Activated naive CD8-positive, alpha-beta T cell treated with anti-CD3 and anti-CD28 coated beads, Interleukin-2, amount 10 ng/mL, durations not matched to agents 7 days and 5 days (primary cell): ENCODE results near the gene ECE1. TPM values are rescaled to one million over a fixed set of nuclear protein-coding genes. Genes with fewer than 3 reads are reported as not detected.

Experiments
- ATAC-seq: fragments of 150-1000 bp; cut with Tn5 transposase; one replicate; pipeline ENCODE4 v1.10.0; 2021; ENCODE audit warnings: low read depth, moderate library complexity
- POLR2A ChIA-PET: fragments of 350-600 bp; sonication (Branson Sonifier 250); formaldehyde crosslinking; loops from one replicate; lab custom pipeline; 2021; ENCODE audit warnings: antibody characterized with exemption; lab: Charles Lee
- DNase-seq: peaks from one replicate; pipeline ENCODE4 v3.0.0; 2021
- H3K27ac Mint-ChIP-seq: one replicate; pipeline ENCODE4 v1.8.0; 2022; ENCODE audit warnings: mild to moderate bottlenecking, mixed read lengths
- H3K27me3 Mint-ChIP-seq: one replicate; pipeline ENCODE4 v1.8.0; 2022; ENCODE audit warnings: mild to moderate bottlenecking, moderate library complexity, mixed read lengths
- H3K36me3 Mint-ChIP-seq: one replicate; pipeline ENCODE4 v1.8.0; 2021; ENCODE audit warnings: mild to moderate bottlenecking, mixed read lengths
- H3K4me1 Mint-ChIP-seq: one replicate; pipeline ENCODE4 v1.8.0; 2021; ENCODE audit warnings: mixed read lengths
- H3K4me3 Mint-ChIP-seq: one replicate; pipeline ENCODE4 v1.8.0; 2022; ENCODE audit warnings: mild to moderate bottlenecking, moderate library complexity, mixed read lengths
- H3K9me3 Mint-ChIP-seq: one replicate; pipeline ENCODE4 v1.8.0; 2021; ENCODE audit warnings: mixed read lengths
- total RNA-seq, 2 experiments: library from RNA; stranded (reverse); gene quantifications; one replicate each; pipeline ENCODE4 v1.2.3, GENCODE V29; 2021

Gene ECE1
- total RNA-seq, 2 experiments from 2014 or later = 83.2 to 85.5 TPM

- H3K9me3 Mint-ChIP-seq = no peaks in the 10 kb centered on the region
- peaks cover 46% of the 10 kb centered on the region for H3K4me1 Mint-ChIP-seq
- DNase-seq (no peak), ATAC-seq (no peak)
- POLR2A ChIA-PET = interaction anchor here (0.8 to 2.1 kb wide), 4 partner anchors 8 to 72 kb away, joined by 3 to 6 read pairs (median 4); no protein-coding TSS in a partner anchor
- H3K36me3 Mint-ChIP-seq = peaks cover 28% of the 10 kb centered on the region
- no peaks in the 10 kb centered on the region for H3K27me3 Mint-ChIP-seq
- H3K4me3 Mint-ChIP-seq = peak overlapping the region; percentile 14
- H3K27ac Mint-ChIP-seq = peak overlapping the region; percentile 31
These were observed 27.8 kb downstream of the ECE1 start for GRCh38 chr1:21262293-21263051.

GRCh38 chr1:21261551-21262292, 28.5 kb downstream of the ECE1 start:
- DNase-seq = no peak
- peak; percentile 30 for ATAC-seq
- Mint-ChIP-seq H3K36me3 (peaks cover 25% of the 10 kb centered on the region), H3K27me3 (no peaks in the 10 kb centered on the region), H3K4me1 (peaks cover 48% of the 10 kb centered on the region), H3K4me3 (peak overlapping the region; percentile 14), H3K9me3 (no peaks in the 10 kb centered on the region), H3K27ac (peak overlapping the region; percentile 31)
- POLR2A ChIA-PET = interaction anchor here (0.6 to 2.1 kb wide), 5 partner anchors 8 to 81 kb away, joined by 3 to 6 read pairs (median 3); no protein-coding TSS in a partner anchor

- Mint-ChIP-seq H3K36me3 (peaks cover 28% of the 10 kb centered on the region), H3K4me3 (no peak overlapping the region), H3K27me3 (no peaks in the 10 kb centered on the region), H3K4me1 (peaks cover 49% of the 10 kb centered on the region), H3K27ac (peak overlapping the region; percentile 31), H3K9me3 (no peaks in the 10 kb centered on the region)
- no peak for ATAC-seq
- POLR2A ChIA-PET = interaction anchor here (1.6 to 2.1 kb wide), 2 partner anchors 11 to 73 kb away, joined by 3 to 6 read pairs; no protein-coding TSS in a partner anchor
- no peak for DNase-seq
These were observed 29.7 kb downstream of the ECE1 start for GRCh38 chr1:21260405-21261125.

DNA sequence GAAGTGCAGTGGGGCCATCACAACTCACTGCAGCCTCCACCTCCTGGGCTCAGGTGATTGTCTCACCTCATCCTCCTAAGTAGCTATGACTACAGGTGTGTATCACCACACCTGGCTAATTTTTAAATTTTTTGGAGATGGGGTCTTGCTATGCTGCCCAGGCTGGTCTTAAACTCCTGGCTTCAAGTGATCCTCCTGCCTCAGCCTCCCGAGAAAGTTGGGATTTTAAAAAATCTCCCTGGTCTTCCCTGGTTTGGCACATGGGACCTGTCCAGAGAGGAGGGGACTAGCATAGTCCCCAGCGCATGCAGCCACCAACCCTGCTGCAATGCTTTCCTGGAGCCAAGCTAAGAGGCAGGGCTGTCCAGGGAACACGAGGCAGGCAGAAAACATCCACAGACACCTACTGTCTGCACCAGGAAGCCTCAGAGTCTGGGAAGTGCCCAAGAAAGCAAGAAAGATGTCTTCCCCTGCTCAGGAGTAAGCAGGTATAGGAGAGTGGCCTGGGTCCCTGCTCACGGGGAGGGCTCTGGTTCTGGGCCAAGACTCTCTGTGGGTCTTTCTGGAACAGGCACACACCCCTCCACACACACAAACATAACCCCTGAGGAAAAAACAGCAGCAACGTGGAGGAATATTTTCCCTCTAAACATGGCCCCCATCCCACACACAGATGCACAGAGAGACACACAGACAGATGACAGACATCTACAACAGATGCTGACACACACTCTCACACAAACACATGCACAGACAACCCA, 30.8 kb downstream of the ECE1 start:
- no peaks in the 10 kb centered on the region for H3K27me3 Mint-ChIP-seq
- peak overlapping the region; percentile 17 for H3K27ac Mint-ChIP-seq
- H3K4me3 Mint-ChIP-seq = peak overlapping the region; percentile 31
- no peak for DNase-seq
- peaks cover 48% of the 10 kb centered on the region for H3K4me1 Mint-ChIP-seq
- peaks cover 28% of the 10 kb centered on the region for H3K36me3 Mint-ChIP-seq
- H3K9me3 Mint-ChIP-seq = no peaks in the 10 kb centered on the region
- POLR2A ChIA-PET = no interaction called here
- no peak for ATAC-seq

DNA sequence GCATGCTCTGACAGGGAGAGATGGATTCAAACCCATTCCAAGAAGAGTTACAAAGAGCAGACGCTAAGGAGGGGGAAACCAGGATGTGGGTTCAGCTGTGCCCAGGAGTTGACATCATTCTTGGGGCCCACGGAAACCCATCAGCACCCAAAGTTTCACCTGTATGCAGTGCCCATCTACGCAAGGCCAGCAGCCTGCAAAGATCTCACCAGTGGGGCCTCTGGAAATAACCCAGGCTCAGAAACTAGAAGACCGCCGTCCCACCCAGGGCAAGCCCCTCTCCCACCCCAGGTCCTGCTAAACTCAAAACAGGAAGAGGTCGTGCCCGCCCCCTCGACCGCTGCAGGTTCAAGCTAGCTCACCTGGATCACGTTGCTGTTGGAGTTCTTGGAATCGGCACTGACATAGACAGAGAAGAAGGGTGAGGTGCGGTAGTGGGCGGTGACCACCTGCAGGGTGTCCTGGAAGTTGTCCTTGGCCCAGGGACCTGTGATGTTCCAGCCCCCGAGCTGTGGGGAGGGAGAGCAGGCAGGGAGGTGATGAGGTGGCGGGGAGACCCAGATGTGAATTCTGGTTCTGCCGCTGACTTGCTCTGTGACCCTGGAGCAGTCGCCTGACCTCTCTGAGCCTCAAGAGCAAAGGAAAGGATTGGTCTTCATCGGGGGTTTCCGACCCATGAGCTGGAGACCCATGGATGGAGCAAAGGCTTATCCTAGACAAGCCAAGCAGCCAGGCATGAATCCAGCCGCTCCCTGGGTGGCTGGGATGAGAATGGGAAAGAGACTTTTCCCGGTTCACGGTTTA, 31.7 kb downstream of the ECE1 start:
- Mint-ChIP-seq H3K27ac (peak overlapping the region; percentile 81), H3K27me3 (no peaks in the 10 kb centered on the region), H3K36me3 (peaks cover 28% of the 10 kb centered on the region), H3K4me1 (peaks cover 48% of the 10 kb centered on the region), H3K9me3 (no peaks in the 10 kb centered on the region), H3K4me3 (peak overlapping the region; percentile 55)
- peak; percentile 70 for ATAC-seq
- no peak for DNase-seq
- POLR2A ChIA-PET = interaction anchor here (0.6 to 1.4 kb wide), 8 partner anchors 9 to 472 kb away, joined by 3 to 7 read pairs (median 3); no protein-coding TSS in a partner anchor

GRCh38 chr1:21257431-21258135, 32.7 kb downstream of the ECE1 start:
- POLR2A ChIA-PET = interaction anchor here (0.6 to 1.4 kb wide), 8 partner anchors 8 to 471 kb away, joined by 3 to 7 read pairs (median 3); no protein-coding TSS in a partner anchor
- Mint-ChIP-seq H3K27me3 (no peaks in the 10 kb centered on the region), H3K36me3 (peaks cover 31% of the 10 kb centered on the region), H3K27ac (peak overlapping the region; percentile 81), H3K9me3 (no peaks in the 10 kb centered on the region), H3K4me3 (no peak overlapping the region), H3K4me1 (peaks cover 46% of the 10 kb centered on the region)
- no peak for ATAC-seq
- no peak for DNase-seq

GRCh38 chr1:21256776-21257175, 33.5 kb downstream of the ECE1 start:
- POLR2A ChIA-PET = interaction anchor here (1.4 kb wide), 1 partner anchor 470 kb away, joined by 3 read pairs; no protein-coding TSS in a partner anchor
- H3K4me3 Mint-ChIP-seq = no peak overlapping the region
- DNase-seq (no peak), ATAC-seq (no peak)
- no peaks in the 10 kb centered on the region for H3K27me3 Mint-ChIP-seq
- peaks cover 37% of the 10 kb centered on the region for H3K4me1 Mint-ChIP-seq
- H3K36me3 Mint-ChIP-seq = peaks cover 29% of the 10 kb centered on the region
- no peaks in the 10 kb centered on the region for H3K9me3 Mint-ChIP-seq
- H3K27ac Mint-ChIP-seq = peak overlapping the region; percentile 21

DNA sequence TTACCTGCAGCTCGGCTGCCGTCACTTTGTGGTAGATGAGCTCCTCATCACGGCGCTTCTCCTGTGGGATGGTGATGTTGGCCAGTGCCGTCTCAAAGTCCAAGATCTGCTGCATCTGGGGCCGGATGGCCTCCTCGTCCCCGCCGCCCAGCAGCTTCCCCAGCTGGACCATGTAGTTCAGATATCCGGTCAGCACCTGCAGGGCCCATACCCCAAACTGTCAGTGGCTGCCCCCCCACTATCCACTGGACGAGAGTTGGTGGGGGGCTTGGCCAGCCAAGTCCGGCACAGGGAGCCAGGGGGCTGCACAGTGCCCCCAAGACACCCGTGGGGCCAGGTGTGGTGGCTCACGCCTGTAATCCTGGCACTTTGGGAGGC, 34.3 kb downstream of the ECE1 start:
- H3K4me1 Mint-ChIP-seq = peaks cover 29% of the 10 kb centered on the region
- no peaks in the 10 kb centered on the region for H3K27me3 Mint-ChIP-seq
- peaks cover 29% of the 10 kb centered on the region for H3K36me3 Mint-ChIP-seq
- H3K27ac Mint-ChIP-seq = no peak overlapping the region
- no peak for DNase-seq
- POLR2A ChIA-PET = interaction anchor here (0.9 to 1.9 kb wide), 4 partner anchors 79 to 113 kb away, joined by 4 to 8 read pairs (median 5); no protein-coding TSS in a partner anchor
- H3K4me3 Mint-ChIP-seq = no peak overlapping the region
- H3K9me3 Mint-ChIP-seq = no peaks in the 10 kb centered on the region
- ATAC-seq = no peak

DNA sequence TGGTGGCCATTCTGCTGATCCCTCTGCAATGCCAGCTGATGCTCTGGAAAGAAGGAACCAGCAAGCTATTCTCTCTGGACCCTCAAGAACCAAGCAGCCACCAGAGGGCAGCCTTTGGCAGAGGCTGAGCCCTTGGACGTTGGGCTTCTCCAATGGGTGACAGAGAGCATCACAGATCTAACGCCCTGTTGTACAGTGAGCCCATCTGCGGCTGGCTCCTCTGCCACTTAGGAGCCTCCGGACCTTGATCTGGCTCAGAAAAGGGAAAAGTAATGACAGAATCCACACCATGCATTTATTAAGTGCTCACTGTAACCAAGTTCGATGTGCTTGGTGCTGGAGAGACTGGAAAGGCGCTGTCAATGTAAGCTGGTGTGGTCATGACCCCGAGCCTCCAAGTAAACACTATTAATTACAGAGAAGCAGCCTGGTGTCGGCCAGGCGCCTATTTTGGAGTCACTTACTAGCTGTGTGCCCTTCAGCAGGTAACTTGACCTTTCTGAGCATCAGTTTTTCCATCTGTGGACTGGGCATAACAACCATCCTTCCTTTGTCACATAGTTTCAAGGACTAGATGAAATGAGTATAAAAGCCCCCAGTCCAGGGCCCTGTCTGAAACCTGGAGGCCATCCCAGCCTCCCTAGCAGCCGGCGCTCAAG, 34.9 kb downstream of the ECE1 start:
- peak overlapping the region; percentile 46 for H3K27ac Mint-ChIP-seq
- DNase-seq (peak; percentile 81), ATAC-seq (peak; percentile 56)
- POLR2A ChIA-PET = interaction anchor here (0.9 to 1.9 kb wide), 5 partner anchors 79 to 114 kb away, joined by 3 to 8 read pairs (median 4); no protein-coding TSS in a partner anchor
- peaks cover 28% of the 10 kb centered on the region for H3K4me1 Mint-ChIP-seq
- H3K27me3 Mint-ChIP-seq = no peaks in the 10 kb centered on the region
- no peak overlapping the region for H3K4me3 Mint-ChIP-seq
- H3K36me3 Mint-ChIP-seq = peaks cover 29% of the 10 kb centered on the region
- H3K9me3 Mint-ChIP-seq = no peaks in the 10 kb centered on the region

DNA sequence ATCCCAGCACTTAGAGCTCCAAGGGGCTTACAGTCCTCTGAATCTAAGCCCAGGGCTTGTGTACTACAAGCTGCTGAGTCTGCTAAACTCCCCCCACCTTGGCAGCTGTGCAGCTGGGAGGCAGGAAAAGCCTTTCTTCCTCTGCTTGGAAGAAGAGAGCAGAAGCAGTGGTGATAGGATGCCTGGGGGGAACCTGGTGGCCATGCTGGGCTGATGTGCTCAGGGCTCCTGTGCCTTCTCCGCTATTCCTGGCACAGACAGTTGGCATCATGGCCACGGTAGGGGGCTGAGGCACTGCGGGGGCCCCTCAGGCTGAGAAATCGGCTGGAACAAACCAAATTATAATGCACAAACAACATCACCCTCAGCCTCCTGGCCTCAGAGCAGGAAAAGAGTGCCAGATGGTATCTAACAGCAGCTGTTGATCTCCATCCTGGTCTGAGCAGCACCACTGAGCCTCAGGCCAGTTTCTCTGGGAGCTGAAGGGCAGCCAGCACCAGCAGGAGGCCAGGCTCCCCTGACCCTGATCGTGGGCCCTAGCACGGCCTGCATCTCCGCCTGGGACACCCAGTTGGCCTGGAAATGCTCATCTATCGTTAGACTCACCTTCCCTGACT, 35.8 kb downstream of the ECE1 start:
- Mint-ChIP-seq H3K4me1 (peaks cover 22% of the 10 kb centered on the region), H3K27ac (no peak overlapping the region), H3K27me3 (no peaks in the 10 kb centered on the region), H3K9me3 (no peaks in the 10 kb centered on the region), H3K36me3 (peaks cover 25% of the 10 kb centered on the region), H3K4me3 (no peak overlapping the region)
- DNase-seq = no peak
- POLR2A ChIA-PET = interaction anchor here (1.0 to 1.9 kb wide), 3 partner anchors 80 to 115 kb away, joined by 3 to 8 read pairs (median 6); no protein-coding TSS in a partner anchor
- no peak for ATAC-seq
